Glutamatergic neuron (in vitro differentiated cells): ENCODE data around the gene OR8G5. TPM values are rescaled to one million over a fixed set of nuclear protein-coding genes. Genes with fewer than 3 reads are reported as not detected.

Experiments used
- DNase-seq: peaks from one replicate; pipeline ENCODE4 v3.0.0; 2022
- H3K27ac Mint-ChIP-seq: one replicate; pipeline ENCODE4 v1.8.0; 2020; ENCODE audit warnings: mild to moderate bottlenecking, mixed read lengths, inconsistent platforms; ENCODE audit not compliant: unreplicated experiment
- H3K27me3 Mint-ChIP-seq: one replicate; pipeline ENCODE4 v1.8.0; 2020; ENCODE audit warnings: mild to moderate bottlenecking, moderate library complexity, mixed read lengths, inconsistent platforms; ENCODE audit not compliant: unreplicated experiment
- H3K36me3 Mint-ChIP-seq: one replicate; pipeline ENCODE4 v1.8.0; 2020; ENCODE audit warnings: mild to moderate bottlenecking, mixed read lengths, inconsistent platforms; ENCODE audit not compliant: unreplicated experiment
- H3K4me1 Mint-ChIP-seq: one replicate; pipeline ENCODE4 v1.8.0; 2020; ENCODE audit warnings: mild to moderate bottlenecking, low read depth, mixed read lengths, inconsistent platforms; ENCODE audit not compliant: unreplicated experiment
- H3K4me3 Mint-ChIP-seq: one replicate; pipeline ENCODE4 v1.8.0; 2020; ENCODE audit warnings: mild to moderate bottlenecking, mixed read lengths, inconsistent platforms; ENCODE audit not compliant: unreplicated experiment
- H3K9me3 Mint-ChIP-seq: one replicate; pipeline ENCODE4 v1.8.0; 2020; ENCODE audit warnings: mild to moderate bottlenecking, moderate library complexity, mixed read lengths, inconsistent platforms; ENCODE audit not compliant: unreplicated experiment
- CTCF ChIP-seq: fragments of 200-600 bp; sonication (generic); IDR thresholded peaks from one replicate; pipeline ENCODE4 v1.5.0; 2021; ENCODE audit not compliant: partially characterized antibody, unreplicated experiment
- total RNA-seq: library from RNA; stranded (reverse); fragmentation: NEBNext Ultra II Directional; extraction: Animal tissue kit (Norgen Biotek cat#: 25700); gene quantifications from one replicate; pipeline ENCODE4 v1.2.1, GENCODE V29; 2021; ENCODE audit not compliant: unreplicated experiment

OR8G5 gene
- total RNA-seq, 1 donor from 2014 or later = not detected

DNA sequence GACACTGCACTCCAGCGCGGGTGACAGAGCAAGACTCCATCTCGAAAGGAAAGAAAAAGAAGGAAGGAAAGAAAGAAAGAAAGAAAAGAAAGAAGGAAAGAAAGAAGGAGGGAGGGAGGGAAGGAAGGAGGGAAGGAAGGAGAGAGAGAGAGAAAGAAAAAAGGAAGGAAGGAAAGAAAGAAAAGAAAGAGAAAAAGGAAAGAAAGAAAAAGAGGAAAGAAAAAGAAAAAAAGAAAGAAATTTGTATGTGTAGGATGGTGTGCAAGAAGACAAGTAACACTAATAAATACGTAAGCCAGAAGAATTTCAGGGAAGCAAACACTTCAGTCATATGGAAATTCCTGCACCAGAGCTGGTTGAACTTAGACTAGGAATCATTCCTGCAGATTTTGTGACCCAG is 57.0 kb downstream of the OR8G5 start:
- H3K9me3 Mint-ChIP-seq = no peaks in the 10 kb centered on the region

GRCh38 chr11:124313849-124314248 is 57.7 kb downstream of the OR8G5 start, which contains the start of gene OR8D1:
Gene OR8D1, minus strand, starts transcription at chr11:124313949. Its CDS starts 3,183 bp downstream, at chr11:124310766.
- no peak for DNase-seq
- TF ChIP-seq CTCF = no peak
- Mint-ChIP-seq H3K27ac (no peak within 1 kb of the TSS), H3K4me1 (no peaks in the 10 kb centered on the region), H3K36me3 (no peaks in the 10 kb centered on the region), H3K4me3 (no peak within 1 kb of the TSS), H3K27me3 (no peaks in the 10 kb centered on the region), H3K9me3 (no peaks in the 10 kb centered on the region)

More for the DNA sequence above, 57.0 kb downstream of the OR8G5 start:
- no peaks in the 10 kb centered on the region for H3K36me3 Mint-ChIP-seq
- H3K27me3 Mint-ChIP-seq = no peaks in the 10 kb centered on the region
- H3K4me3 Mint-ChIP-seq = no peak overlapping the region
- no peak for TF ChIP-seq CTCF
- no peaks in the 10 kb centered on the region for H3K4me1 Mint-ChIP-seq
- no peak overlapping the region for H3K27ac Mint-ChIP-seq
- DNase-seq = no peak

DNA sequence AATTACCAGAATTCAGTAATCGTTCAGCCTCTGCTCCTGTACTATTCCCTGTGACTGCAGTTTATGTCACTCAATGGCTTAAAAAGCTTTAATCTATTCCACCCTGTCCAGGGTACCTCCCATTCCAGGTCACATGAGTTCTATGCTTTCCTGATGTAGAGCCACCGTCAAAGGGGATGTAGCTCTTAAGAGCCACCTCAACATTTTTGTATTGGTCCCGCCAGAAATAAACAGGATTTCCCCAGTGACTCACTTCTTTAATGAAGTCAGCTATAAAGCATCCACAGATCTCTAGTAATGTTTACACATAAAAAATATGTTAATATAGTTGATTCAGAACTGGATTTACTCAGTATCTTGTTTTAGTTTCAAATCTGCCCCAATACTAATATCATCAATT is 58.9 kb downstream of the OR8G5 start:
- no peak overlapping the region for H3K27ac Mint-ChIP-seq
- H3K27me3 Mint-ChIP-seq = no peaks in the 10 kb centered on the region
- TF ChIP-seq CTCF = no peak
- H3K4me3 Mint-ChIP-seq = no peak overlapping the region
- H3K9me3 Mint-ChIP-seq = no peaks in the 10 kb centered on the region
- H3K36me3 Mint-ChIP-seq = no peaks in the 10 kb centered on the region
- H3K4me1 Mint-ChIP-seq = no peaks in the 10 kb centered on the region
- no peak for DNase-seq

Other genes with a start within 250 kb of the OR8G5 start
- not detected for gene OR10G4, start 243.4 kb upstream of the OR8G5 start, total RNA-seq
- not detected for gene OR10G9, start 233.4 kb upstream of the OR8G5 start, total RNA-seq
- gene OR10G8, start 229.6 kb upstream of the OR8G5 start, total RNA-seq = not detected
- not detected for gene OR10G7, start 215.1 kb upstream of the OR8G5 start, total RNA-seq
- 2.6 TPM for gene VWA5A, start 140.9 kb upstream of the OR8G5 start, total RNA-seq
- gene OR10D3, start 73.0 kb upstream of the OR8G5 start, total RNA-seq = 0.29 TPM
- gene OR8G1, start 15.3 kb upstream of the OR8G5 start, total RNA-seq = not detected
- gene OR8D1, start 57.6 kb downstream of the OR8G5 start, total RNA-seq = not detected
- gene OR8D2, start 63.8 kb downstream of the OR8G5 start, total RNA-seq = not detected
- gene OR8B2, start 128.1 kb downstream of the OR8G5 start, total RNA-seq = not detected
- gene OR8B3, start 142.6 kb downstream of the OR8G5 start, total RNA-seq = not detected
- gene OR8B4, start 168.5 kb downstream of the OR8G5 start, total RNA-seq = not detected
- not detected for gene OR8B8, start 189.3 kb downstream of the OR8G5 start, total RNA-seq